Gastroesophageal sphincter (tissue), 4 donors: ENCODE results near the gene ASIC2. TPM values are rescaled to one million over a fixed set of nuclear protein-coding genes. Genes with fewer than 3 reads are reported as not detected.

Source experiments
- ATAC-seq: fragments of 150-250 bp; one replicate; pipeline ENCODE4 v1.9.1; 2016; ENCODE audit warnings: mild to moderate bottlenecking, moderate library complexity
- H3K27ac ChIP-seq, 4 donors: fragments of 200-600 bp; sonication (generic) in 3 of 4; 1 replicate in 3 of 4; 2 replicates in 1 of 4; pipeline ENCODE4 v1.5.1; 2016 to 2019
- H3K27me3 ChIP-seq: fragments of 200-600 bp; sonication (generic); one replicate; pipeline ENCODE4 v1.5.1; 2019
- H3K36me3 ChIP-seq, 2 donors: fragments of 200-600 bp; sonication (generic); one replicate each; pipeline ENCODE4 v1.5.1; 2019; ENCODE audit warnings: control low read depth in 1 of 2
- H3K4me1 ChIP-seq, 3 donors: fragments of 200-600 bp; sonication (generic); 1 replicate in 2 of 3; 2 replicates in 1 of 3; pipeline ENCODE4 v1.5.1; 2016 to 2019; ENCODE audit warnings: control low read depth in 2 of 3
- H3K4me3 ChIP-seq, 2 donors: fragments of 200-600 bp; sonication (generic); one replicate each; pipeline ENCODE4 v1.5.1; 2019; ENCODE audit warnings: mild to moderate bottlenecking in 1 of 2, moderate library complexity in 1 of 2
- H3K9me3 ChIP-seq, 3 donors: fragments of 200-600 bp; sonication (generic); one replicate each; pipeline ENCODE4 v1.5.1; 2017 to 2019; ENCODE audit warnings: control low read depth in 2 of 3
- EP300 ChIP-seq: sonication (generic); formaldehyde crosslinking; IDR thresholded peaks from one replicate; pipeline ENCODE4 v1.6.1; 2017; ENCODE audit warnings: antibody characterized with exemption, mild to moderate bottlenecking
- POLR2A ChIP-seq, 2 donors: fragments of 450-650 bp; IDR thresholded peaks; one replicate each; pipeline ENCODE4 v1.6.1; 2017; ENCODE audit warnings: antibody characterized with exemption in 2 of 2, mild to moderate bottlenecking in 2 of 2, moderate library complexity in 1 of 2
- POLR2AphosphoS5 ChIP-seq: sonication (generic); formaldehyde crosslinking; IDR thresholded peaks from one replicate; pipeline ENCODE4 v1.6.1; 2017; ENCODE audit warnings: antibody characterized with exemption
- WGBS, 2 donors: methylation state at CpG; one replicate each; pipeline ENCODE4 v1.1.5; 2018; ENCODE audit warnings: low coverage in 1 of 2; 5-methylcytosine and 5-hydroxymethylcytosine counted together
- total RNA-seq, 4 donors: library from RNA; depleted of rRNA; stranded (reverse); fragments of >200 nt; gene quantifications; one replicate each; pipeline ENCODE4 v1.1.0, GENCODE V29; 2016
- TF ChIP-seq, protein P1 (sequence below), 4 experiments: fragments of 200-600 bp in 2 of 4; fragments of 450-650 bp in 2 of 4; sonication (generic) in 1 of 4; IDR thresholded peaks; one replicate each; pipeline ENCODE4 v1.5.1; 2017 to 2019; ENCODE audit warnings: antibody characterized with exemption in 4 of 4, mild to moderate bottlenecking in 2 of 4, moderate library complexity in 2 of 4

The ASIC2 gene
- total RNA-seq, 4 donors from 2014 or later: 0.15 TPM; not detected in 3

DNA sequence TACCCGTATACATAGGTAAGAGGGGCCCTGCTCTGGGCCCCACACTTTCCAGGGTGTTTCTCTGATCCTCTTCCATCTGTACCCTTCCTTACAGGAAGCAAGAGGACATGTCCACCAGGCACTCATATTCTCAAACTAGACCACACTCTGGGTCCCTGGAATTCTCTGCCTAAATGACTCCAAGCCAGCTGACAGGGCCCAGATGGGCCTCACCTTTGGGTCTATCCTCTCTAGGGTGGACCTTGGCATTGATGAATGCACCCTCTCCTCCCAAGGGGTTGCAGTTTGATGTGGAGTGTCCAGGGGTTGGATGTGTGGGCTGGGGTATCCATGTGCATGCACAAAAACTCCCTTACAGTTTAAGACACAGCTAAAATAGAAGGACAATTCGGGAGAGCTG lies 95.8 kb downstream of the ASIC2 start:
- WGBS, 2 donors: 78% methylated on average over 1 of the region's 2 CpGs; no CpG with 5 or more reads in 1 of the 2 donors
- ATAC-seq: no peak

DNA sequence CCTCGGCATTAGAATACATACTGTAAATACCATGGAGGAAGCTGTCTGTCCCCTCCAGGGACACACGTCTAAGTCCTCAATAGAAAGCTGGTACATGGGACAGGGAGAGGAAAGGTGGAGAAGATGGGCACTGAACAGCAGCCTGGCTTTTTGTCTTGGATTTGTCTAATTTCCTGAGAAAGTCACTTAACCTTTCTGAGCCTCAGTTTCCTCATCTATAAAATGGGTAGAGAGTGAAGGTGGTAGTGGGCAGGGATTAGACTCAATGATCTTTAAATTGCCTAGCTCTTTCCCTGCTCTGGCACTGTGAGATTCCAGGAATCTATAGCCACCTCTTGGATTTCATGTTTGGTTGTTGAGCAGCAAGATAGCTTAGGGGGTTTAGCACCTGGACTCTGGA lies 96.2 kb downstream of the ASIC2 start:
- WGBS, 2 donors: 86 to 89% methylated on average over 2 of the region's 2 CpGs
- ATAC-seq: no peak
- no peaks in the 10 kb centered on the region for H3K36me3 ChIP-seq
- H3K4me3 ChIP-seq: no peak overlapping the region
- no peak overlapping the region for H3K27ac ChIP-seq
- no peaks in the 10 kb centered on the region for H3K9me3 ChIP-seq
- H3K4me1 ChIP-seq: no peaks in the 10 kb centered on the region
- no peak for TF ChIP-seq EP300
- TF ChIP-seq, protein P1, sequence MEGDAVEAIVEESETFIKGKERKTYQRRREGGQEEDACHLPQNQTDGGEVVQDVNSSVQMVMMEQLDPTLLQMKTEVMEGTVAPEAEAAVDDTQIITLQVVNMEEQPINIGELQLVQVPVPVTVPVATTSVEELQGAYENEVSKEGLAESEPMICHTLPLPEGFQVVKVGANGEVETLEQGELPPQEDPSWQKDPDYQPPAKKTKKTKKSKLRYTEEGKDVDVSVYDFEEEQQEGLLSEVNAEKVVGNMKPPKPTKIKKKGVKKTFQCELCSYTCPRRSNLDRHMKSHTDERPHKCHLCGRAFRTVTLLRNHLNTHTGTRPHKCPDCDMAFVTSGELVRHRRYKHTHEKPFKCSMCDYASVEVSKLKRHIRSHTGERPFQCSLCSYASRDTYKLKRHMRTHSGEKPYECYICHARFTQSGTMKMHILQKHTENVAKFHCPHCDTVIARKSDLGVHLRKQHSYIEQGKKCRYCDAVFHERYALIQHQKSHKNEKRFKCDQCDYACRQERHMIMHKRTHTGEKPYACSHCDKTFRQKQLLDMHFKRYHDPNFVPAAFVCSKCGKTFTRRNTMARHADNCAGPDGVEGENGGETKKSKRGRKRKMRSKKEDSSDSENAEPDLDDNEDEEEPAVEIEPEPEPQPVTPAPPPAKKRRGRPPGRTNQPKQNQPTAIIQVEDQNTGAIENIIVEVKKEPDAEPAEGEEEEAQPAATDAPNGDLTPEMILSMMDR (IDR thresholded peaks at IDR 0.05): no peak
- no peak for TF ChIP-seq POLR2AphosphoS5
- TF ChIP-seq POLR2A (IDR thresholded peaks at IDR 0.05): no peak
- peaks cover 26% of the 10 kb centered on the region for H3K27me3 ChIP-seq

More for the DNA sequence above, 95.8 kb downstream of the ASIC2 start:
- Histone ChIP-seq H3K27ac (no peak overlapping the region), H3K36me3 (no peaks in the 10 kb centered on the region), H3K4me1 (no peaks in the 10 kb centered on the region), H3K4me3 (no peak overlapping the region), H3K27me3 (peaks cover 29% of the 10 kb centered on the region), H3K9me3 (no peaks in the 10 kb centered on the region)
- TF ChIP-seq EP300: no peak
- TF ChIP-seq, protein P1 (IDR thresholded peaks at IDR 0.05): no peak
- TF ChIP-seq POLR2AphosphoS5: no peak
- no peak for TF ChIP-seq POLR2A (IDR thresholded peaks at IDR 0.05)

DNA sequence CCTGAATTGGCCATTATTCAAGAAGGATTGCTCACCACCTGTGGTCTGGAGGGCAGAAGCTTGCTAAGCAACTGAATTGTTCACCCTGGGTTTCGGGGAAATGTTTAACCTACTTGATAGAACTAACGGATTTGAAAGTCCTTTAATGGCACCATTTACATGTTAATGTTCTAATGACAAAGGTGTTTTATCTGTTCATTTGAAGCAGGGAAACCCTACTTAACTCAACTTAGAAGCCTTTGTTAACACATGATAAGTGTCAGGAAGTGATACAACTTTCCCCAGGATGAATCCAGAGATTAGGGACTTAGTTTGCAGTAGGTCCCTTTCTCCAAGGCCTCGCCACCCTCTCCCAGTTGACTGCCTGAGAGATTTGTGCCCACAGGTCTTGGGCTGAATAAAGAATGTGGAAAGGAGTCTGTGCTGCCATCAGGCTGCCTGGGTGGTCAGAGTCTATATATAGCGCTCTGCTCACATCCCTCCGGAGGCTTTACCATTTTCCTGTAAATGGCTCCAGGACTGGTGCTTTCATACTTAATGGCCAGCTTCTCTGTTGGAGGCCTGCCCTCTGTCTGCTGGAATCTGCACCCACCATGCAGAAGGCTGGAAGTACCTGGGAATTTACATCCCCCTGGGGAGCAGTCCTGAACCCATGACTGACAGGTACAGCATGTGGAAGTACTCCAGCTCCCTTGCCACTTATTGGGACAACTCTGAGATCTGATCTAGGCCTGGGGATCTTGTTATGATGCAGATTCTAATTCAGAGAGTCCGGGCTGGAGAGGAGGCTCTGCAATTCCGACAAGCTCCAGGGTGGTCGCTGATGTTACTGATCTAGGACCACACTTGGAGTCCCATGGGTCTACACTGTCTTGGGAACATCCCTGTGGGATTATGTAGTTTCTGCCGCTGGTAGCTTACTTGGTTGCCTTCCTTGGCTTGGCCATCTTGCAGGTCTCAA lies 99.9 kb downstream of the ASIC2 start:
- 62 to 66% methylated on average over 4 to 5 of the region's 9 CpGs for WGBS, 2 donors
- Histone ChIP-seq H3K9me3 (no peaks in the 10 kb centered on the region), H3K36me3 (no peaks in the 10 kb centered on the region), H3K4me3 (no peak overlapping the region), H3K27me3 (peaks cover 23% of the 10 kb centered on the region), H3K4me1 (no peaks in the 10 kb centered on the region), H3K27ac (no peak overlapping the region)
- no peak for ATAC-seq
- TF ChIP-seq POLR2A (IDR thresholded peaks at IDR 0.05) (no peak), EP300 (no peak), POLR2AphosphoS5 (no peak)
- TF ChIP-seq, protein P1 (IDR thresholded peaks at IDR 0.05): no peak

DNA sequence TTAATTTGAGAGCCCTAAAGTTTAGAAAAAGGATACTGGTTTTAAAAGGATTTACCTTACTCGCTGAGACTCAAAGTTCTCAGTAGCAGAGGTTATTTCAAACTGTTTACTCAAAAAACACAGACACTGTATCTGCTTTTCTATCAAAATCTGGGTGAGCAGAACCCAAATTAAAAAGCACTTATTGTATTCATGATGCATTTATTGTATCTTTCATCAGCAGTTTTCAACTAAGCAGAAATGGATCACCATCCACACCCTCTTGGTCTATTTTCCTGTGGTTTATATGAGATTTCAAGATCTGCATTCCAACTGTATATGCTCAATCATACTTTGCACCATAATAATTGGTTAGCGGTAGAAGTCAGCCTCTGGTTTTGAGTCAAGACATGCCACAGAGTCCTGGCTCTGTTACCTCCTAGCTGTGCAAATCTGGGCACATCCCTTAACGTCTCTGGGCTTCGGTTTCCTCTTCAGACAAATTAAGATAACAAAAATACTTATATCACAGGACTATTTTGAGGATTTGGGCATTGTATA lies 109.5 kb downstream of the ASIC2 start:
- Histone ChIP-seq H3K4me3 (no peak overlapping the region), H3K9me3 (no peaks in the 10 kb centered on the region), H3K4me1 (no peaks in the 10 kb centered on the region), H3K27me3 (peaks cover 58% of the 10 kb centered on the region), H3K27ac (no peak overlapping the region), H3K36me3 (no peaks in the 10 kb centered on the region)
- ATAC-seq: no peak
- TF ChIP-seq EP300: no peak
- TF ChIP-seq, protein P1 (IDR thresholded peaks at IDR 0.05): no peak
- TF ChIP-seq POLR2A (IDR thresholded peaks at IDR 0.05): no peak
- 52 to 73% methylated on average over 4 of the region's 4 CpGs for WGBS, 2 donors
